Calu3 (cell line): ENCODE data around the gene CEACAM7. TPM values are rescaled to one million over a fixed set of nuclear protein-coding genes. Genes with fewer than 3 reads are reported as not detected.
A peak's percentile ranks its signal among the peaks of the same experiment; 100 is the strongest.

Source experiments
- Bru-seq: library from RNA; stranded (reverse); fragments of 400-500 nt; gene quantifications from one replicate; lab custom pipeline; 2021; lab: Mats Ljungman, UMichigan
- BruChase-seq, 2 experiments: library from RNA; stranded (reverse); fragments of 400-500 nt; gene quantifications; one replicate each; lab custom pipeline; 2021; lab: Mats Ljungman, UMichigan
- BruUV-seq: library from RNA; stranded (reverse); fragments of 400-500 nt; replicated peaks from 2 replicates; lab custom pipeline; 2021; lab: Mats Ljungman, UMichigan
- CTCF ChIA-PET: fragments of 300-600 bp; sonication (Branson Sonifier 250); formaldehyde crosslinking; loops from one replicate; lab custom pipeline; 2022; ENCODE audit warnings: antibody characterized with exemption; lab: Charles Lee
- DNase-seq: peaks from one replicate; pipeline ENCODE4 v3.0.0; 2022
- H3K27ac Mint-ChIP-seq: one replicate; pipeline ENCODE4 v1.8.0; 2022; ENCODE audit warnings: mixed read lengths; ENCODE audit not compliant: unreplicated experiment
- H3K27me3 Mint-ChIP-seq: one replicate; pipeline ENCODE4 v1.8.0; 2022; ENCODE audit warnings: mixed read lengths; ENCODE audit not compliant: unreplicated experiment
- H3K36me3 Mint-ChIP-seq: one replicate; pipeline ENCODE4 v1.8.0; 2022; ENCODE audit warnings: mild to moderate bottlenecking, moderate library complexity, mixed read lengths; ENCODE audit not compliant: insufficient read depth, unreplicated experiment
- H3K4me1 Mint-ChIP-seq: one replicate; pipeline ENCODE4 v1.8.0; 2022; ENCODE audit warnings: mild to moderate bottlenecking, low read depth, mixed read lengths; ENCODE audit not compliant: unreplicated experiment
- H3K4me3 Mint-ChIP-seq: one replicate; pipeline ENCODE4 v1.8.0; 2022; ENCODE audit warnings: mild to moderate bottlenecking, low read depth, moderate library complexity, mixed read lengths; ENCODE audit not compliant: unreplicated experiment
- H3K9me3 Mint-ChIP-seq: one replicate; pipeline ENCODE4 v1.8.0; 2022; ENCODE audit warnings: low read depth, mixed read lengths; ENCODE audit not compliant: unreplicated experiment
- intact Hi-C: fragments of 100-400 bp; cut with micrococcal nuclease; formaldehyde crosslinking; loops from one replicate; pipeline ENCODE4 v1.10.0; 2022; ENCODE audit not compliant: unreplicated experiment
- long read RNA-seq: library from polyadenylated mRNA; stranded (forward); transcript quantifications from one replicate; pipeline ENCODE4 v2.0.0, GENCODE V29; 2022
- total RNA-seq: library from RNA; stranded (reverse); gene quantifications from 2 replicates; pipeline ENCODE4 v1.2.3, GENCODE V29; 2022
- TF ChIP-seq, protein P1 (sequence below): fragments of 200-600 bp; IDR thresholded peaks from one replicate; pipeline ENCODE4 v1.8.0; 2022; ENCODE audit warnings: antibody characterized with exemption; ENCODE audit not compliant: unreplicated experiment

CEACAM7 gene
- total RNA-seq (5.9 and 9.0 TPM in 2 replicates), Bru-seq, nascent RNA (percentile 26 among the genes with signal in this experiment), BruChase-seq, experiment 1, labeled RNA remaining after a 6-hour chase (percentile 39 among the genes with signal in this experiment), BruChase-seq, experiment 2, labeled RNA remaining after a 2-hour chase (percentile 22 among the genes with signal in this experiment)
- long read RNA-seq, transcript CEACAM7-202 (5 exons, 1,236 nt): major isoform, 13 of 19 reads
- long read RNA-seq, partial matches to known transcripts: 2 of 19 reads
- long read RNA-seq, other reads (novel, unspliced or antisense): 1 of 19 reads

DNA sequence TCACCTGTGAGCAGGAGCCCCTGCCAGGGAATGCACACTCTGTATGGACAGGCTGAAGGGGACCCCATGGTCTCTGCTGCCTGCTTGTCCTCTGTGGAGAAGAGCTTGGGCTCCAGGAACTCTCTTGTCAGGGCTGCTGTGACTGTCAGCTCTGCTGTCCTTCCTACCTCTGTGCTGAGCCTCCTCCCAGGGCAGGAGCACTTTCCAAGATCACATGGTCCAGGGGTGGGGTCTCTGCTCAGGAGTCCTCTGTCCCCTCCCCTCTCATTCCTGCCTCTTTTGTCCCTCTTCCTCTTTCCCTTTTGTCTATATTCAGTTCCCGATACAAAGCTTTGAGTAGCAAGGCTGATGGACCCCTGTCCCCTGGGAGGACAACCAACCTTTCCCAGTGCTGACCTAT is at the start of gene CEACAM7:
TSS of gene CEACAM7 (minus strand) at position 173 of the 400 bp plus-strand sequence. CDS start at position 68, 105 bp downstream.
- intact Hi-C loops: no loop called here
- H3K4me3 Mint-ChIP-seq: no peak within 1 kb of the TSS
- H3K36me3 Mint-ChIP-seq: peaks cover 5% of the 10 kb centered on the region
- no TSS peak for BruUV-seq
- no peak for DNase-seq
- TF ChIP-seq, protein P1, sequence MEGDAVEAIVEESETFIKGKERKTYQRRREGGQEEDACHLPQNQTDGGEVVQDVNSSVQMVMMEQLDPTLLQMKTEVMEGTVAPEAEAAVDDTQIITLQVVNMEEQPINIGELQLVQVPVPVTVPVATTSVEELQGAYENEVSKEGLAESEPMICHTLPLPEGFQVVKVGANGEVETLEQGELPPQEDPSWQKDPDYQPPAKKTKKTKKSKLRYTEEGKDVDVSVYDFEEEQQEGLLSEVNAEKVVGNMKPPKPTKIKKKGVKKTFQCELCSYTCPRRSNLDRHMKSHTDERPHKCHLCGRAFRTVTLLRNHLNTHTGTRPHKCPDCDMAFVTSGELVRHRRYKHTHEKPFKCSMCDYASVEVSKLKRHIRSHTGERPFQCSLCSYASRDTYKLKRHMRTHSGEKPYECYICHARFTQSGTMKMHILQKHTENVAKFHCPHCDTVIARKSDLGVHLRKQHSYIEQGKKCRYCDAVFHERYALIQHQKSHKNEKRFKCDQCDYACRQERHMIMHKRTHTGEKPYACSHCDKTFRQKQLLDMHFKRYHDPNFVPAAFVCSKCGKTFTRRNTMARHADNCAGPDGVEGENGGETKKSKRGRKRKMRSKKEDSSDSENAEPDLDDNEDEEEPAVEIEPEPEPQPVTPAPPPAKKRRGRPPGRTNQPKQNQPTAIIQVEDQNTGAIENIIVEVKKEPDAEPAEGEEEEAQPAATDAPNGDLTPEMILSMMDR: no peak
- no peak within 1 kb of the TSS for H3K27ac Mint-ChIP-seq
- H3K27me3 Mint-ChIP-seq: peaks cover 56% of the 10 kb centered on the region
- H3K9me3 Mint-ChIP-seq: no peaks in the 10 kb centered on the region
- CTCF ChIA-PET: interaction anchor here (0.9 to 5.9 kb wide), 4 partner anchors 11 to 48 kb away, joined by 4 to 56 read pairs (median 8); no protein-coding TSS in a partner anchor
- H3K4me1 Mint-ChIP-seq: peaks cover 30% of the 10 kb centered on the region

DNA sequence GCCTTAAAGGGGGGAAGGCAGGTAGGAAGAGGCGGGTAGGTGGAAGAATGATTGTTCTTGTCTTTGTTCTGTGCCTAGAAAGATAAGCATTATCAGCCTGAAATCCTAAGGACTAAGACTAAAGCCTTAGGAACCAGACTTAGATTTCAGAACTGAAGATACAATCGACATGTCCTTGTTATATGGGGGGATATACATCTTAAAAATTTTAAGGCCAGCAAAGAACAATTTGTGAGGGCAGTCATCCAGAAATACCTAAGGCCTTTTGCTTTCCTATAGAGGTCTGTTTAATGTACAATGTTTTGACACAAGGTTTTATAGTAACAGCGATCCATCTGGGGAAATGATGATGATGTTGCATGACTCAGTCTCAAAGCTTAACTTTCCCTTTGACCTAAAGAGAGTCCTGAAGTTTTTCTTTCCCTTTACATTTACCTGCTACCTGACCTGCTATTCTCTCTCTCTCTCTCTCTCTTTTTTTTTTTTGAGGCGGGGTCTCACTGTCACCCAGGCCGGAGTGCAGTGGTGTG is 47.1 kb upstream of the CEACAM7 start:
- TF ChIP-seq, protein P1: no peak
- intact Hi-C loops: no loop called here
- peak overlapping the region; percentile 25 for H3K27ac Mint-ChIP-seq
- DNase-seq: no peak
- H3K27me3 Mint-ChIP-seq: peaks cover 29% of the 10 kb centered on the region
- no peaks in the 10 kb centered on the region for H3K9me3 Mint-ChIP-seq
- BruUV-seq: no TSS peak
- peak overlapping the region; percentile 8 for H3K4me3 Mint-ChIP-seq
- CTCF ChIA-PET: interaction anchor here (0.6 to 1.9 kb wide), 7 partner anchors 9 to 278 kb away, joined by 3 to 10 read pairs (median 5); no protein-coding TSS in a partner anchor
- peaks cover 8% of the 10 kb centered on the region for H3K36me3 Mint-ChIP-seq
- H3K4me1 Mint-ChIP-seq: peaks cover 37% of the 10 kb centered on the region

DNA sequence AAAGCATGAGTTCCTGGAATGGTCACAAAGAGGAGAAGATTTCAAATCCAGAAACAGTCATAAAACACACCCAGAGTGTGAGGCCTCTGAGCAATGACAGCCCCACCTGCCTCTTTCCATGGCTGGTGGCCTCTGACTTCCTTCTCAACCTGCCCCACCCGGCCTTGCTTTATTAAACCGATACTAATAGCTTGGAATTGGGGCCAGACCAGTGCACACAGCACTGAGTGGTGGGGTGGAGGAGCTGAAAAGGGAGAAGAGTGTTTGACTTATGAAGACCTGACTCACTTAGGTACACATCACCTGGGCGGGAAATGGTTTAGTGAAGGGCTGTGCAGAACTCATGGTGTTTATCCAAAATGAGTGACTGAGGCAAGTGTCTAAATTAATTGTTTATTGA is 46.5 kb upstream of the CEACAM7 start:
- Mint-ChIP-seq H3K4me1 (peaks cover 31% of the 10 kb centered on the region), H3K27ac (peak overlapping the region; percentile 25), H3K4me3 (no peak overlapping the region), H3K27me3 (peaks cover 29% of the 10 kb centered on the region), H3K36me3 (peaks cover 8% of the 10 kb centered on the region), H3K9me3 (no peaks in the 10 kb centered on the region)
- TF ChIP-seq, protein P1: no peak
- BruUV-seq: no TSS peak
- CTCF ChIA-PET: interaction anchor here (0.6 to 1.9 kb wide), 7 partner anchors 9 to 278 kb away, joined by 3 to 10 read pairs (median 5); no protein-coding TSS in a partner anchor
- peak; percentile 25 for DNase-seq
- intact Hi-C loops: no loop called here

DNA sequence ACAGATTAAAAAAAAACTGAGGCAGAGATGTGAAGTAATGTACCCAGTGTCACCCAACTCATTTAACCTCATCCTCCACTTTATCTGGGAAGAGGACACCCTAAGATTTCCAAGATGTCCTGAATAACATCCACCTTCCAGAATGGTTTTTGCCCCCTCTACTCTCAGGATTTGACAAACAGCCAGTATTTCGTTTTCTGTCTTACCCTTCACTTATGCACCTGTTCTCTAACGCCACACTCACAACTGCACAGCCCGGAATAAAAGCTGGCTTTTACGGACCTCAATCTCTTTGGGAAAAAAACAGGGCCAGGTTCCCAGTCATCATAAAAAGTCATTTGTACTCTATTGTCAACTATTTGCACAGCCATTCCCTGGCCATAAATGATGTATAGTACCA is 46.1 kb upstream of the CEACAM7 start:
- Mint-ChIP-seq H3K27me3 (peaks cover 29% of the 10 kb centered on the region), H3K4me3 (no peak overlapping the region), H3K9me3 (no peaks in the 10 kb centered on the region), H3K4me1 (peaks cover 27% of the 10 kb centered on the region), H3K27ac (peak overlapping the region; percentile 25), H3K36me3 (peaks cover 4% of the 10 kb centered on the region)
- CTCF ChIA-PET: interaction anchor here (1.1 to 1.9 kb wide), 2 partner anchors 8 to 85 kb away, joined by 3 to 6 read pairs; no protein-coding TSS in a partner anchor
- intact Hi-C loops: no loop called here
- no peak for DNase-seq
- BruUV-seq: no TSS peak
- TF ChIP-seq, protein P1: no peak
